HG03457 (cell line): ENCODE measurements around the gene INSYN1.

ENCODE experiments used
- ATAC-seq: cut with Tn5 transposase; IDR thresholded peaks from one replicate; pipeline ENCODE4 v1.9.1; 2021; ENCODE audit warnings: moderate number of reproducible peaks; ENCODE audit not compliant: unreplicated experiment

Gene INSYN1

DNA sequence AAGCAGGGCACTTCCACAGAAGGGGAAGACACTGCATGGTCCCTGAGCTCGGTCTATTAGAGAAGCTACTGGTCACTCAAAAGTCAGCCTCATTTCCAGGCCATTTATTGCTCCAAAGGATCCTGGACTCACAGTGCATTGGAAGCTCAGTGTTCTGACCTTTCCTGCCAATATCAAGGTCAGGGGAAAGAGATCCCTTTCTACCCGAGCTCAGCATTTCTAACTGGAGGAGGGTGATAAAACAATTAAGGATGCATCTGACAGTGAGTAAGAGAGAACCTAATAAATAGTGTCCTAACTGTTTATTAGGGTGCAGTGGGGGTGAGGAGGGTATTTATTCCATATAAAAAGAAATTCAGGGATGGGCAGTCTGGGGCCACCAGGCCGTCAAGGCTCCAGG is 26.8 kb upstream of the INSYN1 start:
- no peak for ATAC-seq

DNA sequence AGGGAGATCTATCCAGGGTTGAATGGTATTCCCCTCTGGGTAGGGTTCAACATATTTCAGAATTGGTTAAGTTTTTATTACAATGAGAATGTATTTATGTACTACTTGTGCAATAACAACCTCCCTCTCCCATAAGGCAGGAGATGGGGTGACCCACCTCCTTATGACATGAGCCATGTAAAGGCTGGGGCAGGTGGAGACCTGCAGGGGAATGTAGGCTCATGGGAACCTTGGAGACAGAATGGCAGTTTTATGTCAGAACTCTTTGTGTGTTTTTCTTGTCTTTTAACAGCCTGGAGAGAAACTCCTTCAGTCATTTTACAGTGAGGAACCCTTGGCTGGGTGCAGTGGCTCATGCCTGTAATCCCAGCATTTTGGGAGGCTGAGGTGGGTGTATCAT is 24.6 kb upstream of the INSYN1 start:
- ATAC-seq = no peak

DNA sequence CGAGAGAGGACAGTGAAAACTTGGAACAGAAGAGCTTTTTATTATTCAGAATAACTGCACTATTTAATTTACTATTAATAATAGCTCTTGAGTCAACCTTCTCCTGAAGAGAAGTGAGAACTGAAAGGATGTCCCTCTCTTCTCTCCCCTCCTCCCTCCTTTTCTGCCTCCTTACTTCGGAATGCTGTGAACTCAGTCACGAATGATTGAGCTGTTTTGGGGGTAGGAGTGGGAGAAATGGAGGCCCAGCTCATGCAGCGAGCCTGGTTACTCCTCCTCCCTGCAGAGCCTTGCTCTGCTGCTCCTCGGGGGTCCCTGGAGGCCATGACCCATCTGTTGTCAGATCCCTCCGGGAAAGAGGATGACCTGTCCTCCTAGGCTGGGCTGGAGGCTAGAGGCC is 20.3 kb upstream of the INSYN1 start:
- ATAC-seq = no peak

DNA sequence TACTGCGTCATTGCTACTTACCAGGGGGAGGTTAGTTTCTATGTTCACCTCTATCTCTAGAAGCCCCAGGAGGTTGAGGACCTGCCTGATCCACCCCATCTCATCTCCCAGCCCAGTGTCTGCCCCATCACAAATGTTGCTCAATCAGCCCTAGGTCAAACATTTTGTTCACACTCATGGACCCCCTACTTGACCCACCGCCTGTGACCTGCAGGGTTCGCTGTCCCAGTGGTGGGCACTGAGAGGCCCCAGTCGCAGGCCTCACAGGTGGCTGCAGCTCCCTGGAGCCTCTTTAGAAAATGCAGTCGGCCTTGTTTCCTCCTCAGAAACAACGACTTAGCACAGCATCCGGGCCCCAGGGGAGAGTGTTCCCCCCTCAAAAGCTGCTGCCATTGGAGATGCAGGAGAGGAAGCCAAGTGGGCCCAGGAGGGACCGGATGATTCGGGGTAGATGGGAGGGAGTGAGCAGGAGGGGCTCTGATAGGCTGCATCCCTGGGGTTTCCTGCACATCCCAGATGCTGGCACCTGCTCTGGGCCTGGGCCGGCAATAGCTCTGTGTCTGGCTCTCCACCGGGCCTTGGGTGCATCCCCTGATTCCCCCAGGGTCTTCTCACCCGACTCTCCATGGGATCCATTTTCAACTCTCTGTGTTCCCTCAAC is 18.4 kb upstream of the INSYN1 start:
- no peak for ATAC-seq

DNA sequence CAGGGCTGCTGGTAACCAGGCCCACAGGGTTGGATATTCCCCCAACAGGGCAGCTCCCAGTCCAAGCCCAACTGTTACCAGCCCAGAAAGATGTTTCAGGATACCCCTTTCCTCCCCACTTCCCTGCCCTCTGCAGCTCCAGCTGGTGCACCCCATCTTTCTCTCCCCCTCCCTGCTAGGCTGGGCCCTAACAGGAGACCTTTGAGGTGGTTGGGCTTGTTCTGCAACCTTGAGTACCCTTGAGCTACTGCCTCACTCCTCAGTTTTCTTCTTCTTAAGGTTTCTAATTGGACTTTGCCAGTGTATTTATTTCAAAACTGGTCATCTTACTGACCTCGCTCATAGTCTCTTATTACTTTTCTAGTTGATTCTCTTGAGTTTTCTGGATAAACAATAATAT is 16.9 kb upstream of the INSYN1 start:
- ATAC-seq = no peak

DNA sequence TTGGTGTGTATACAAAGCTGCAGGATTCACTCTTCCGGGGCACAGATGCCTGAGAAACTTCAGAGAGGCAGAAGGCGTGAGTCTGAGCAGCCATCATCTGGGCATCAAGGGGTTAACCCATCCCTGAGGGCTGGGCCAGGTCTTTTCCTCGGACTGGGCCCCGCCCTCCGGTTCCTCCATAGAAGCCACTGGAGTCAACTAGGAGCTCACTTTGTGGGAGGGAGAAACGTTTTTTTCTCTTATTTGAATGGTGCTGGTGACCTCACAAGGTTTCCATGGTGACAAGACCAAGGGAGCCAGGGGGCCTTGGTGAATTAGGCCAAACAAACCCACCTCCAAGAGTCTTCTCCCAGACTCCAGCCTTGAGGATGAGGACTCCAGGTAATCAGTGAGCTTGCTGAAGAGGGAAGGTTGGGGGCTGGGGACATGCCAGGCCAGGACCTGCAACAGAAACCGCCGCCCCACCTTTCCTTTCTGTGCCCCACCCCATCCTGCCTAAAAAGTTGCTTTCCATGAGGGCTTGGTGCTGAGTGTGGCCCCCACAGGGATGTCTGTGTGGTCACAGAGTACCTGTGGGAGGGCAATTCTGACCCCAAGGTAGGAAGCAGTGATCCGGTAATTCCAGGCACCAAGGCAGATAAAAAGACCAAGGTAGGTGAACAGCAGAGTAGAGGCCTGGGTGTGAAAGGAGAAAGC is 14.8 kb upstream of the INSYN1 start:
- no peak for ATAC-seq

DNA sequence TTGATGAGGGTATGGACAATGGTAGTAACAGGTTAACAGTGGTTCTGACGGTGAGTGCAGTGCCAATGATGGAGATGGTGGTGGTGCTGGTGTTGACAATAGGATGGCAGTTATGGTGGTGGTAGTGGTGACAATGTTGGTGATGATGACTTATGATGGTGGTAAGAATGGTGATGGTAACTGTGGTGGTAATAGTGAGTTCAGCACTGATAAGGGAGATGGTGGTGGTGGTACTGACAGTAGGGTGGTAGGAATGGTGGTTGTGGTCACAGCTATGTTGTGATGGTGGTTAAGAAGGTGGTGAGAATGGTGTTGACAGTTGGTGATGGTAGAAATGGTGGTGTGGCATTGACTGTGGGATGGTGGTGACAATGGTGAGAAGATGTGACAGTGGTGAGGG is 13.4 kb upstream of the INSYN1 start:
- ATAC-seq = no peak

DNA sequence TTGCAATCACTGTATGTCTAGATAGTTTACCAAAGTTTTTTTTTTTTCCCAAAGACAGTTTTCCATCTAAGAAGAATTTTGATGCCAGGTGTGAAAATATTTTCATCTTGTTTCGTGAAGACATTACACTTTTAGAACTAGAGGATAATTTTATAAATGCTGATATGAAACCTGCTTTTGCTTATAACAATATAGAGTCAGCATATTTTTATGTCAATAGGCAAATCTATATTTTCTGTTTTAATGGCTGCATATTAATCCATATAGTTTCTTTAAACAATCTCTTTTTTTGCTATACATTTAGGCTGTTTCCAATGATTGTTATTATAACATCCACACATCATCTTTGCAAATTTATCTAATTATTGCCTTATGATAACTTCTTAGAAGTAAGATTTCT is 12.6 kb upstream of the INSYN1 start:
- no peak for ATAC-seq

DNA sequence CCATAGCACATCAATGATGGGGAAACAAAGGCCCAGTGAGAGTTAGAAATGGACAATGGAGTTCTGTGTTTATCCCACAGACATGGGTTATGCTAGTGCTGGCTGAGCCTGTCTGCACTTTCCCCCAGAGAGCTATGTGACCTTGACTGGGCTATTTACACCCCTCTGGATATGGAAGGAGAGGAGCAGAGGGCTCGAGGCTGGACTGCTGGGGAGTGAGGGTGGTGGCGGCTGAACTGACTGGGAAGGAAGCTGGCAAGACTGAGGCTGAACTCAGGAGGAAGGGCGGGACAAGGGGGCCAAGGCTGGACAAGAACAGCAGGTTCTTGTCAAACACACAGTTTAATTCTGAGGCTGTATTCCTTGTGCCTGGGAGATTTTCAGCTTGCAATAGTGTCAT is 10.8 kb upstream of the INSYN1 start:
- no peak for ATAC-seq

DNA sequence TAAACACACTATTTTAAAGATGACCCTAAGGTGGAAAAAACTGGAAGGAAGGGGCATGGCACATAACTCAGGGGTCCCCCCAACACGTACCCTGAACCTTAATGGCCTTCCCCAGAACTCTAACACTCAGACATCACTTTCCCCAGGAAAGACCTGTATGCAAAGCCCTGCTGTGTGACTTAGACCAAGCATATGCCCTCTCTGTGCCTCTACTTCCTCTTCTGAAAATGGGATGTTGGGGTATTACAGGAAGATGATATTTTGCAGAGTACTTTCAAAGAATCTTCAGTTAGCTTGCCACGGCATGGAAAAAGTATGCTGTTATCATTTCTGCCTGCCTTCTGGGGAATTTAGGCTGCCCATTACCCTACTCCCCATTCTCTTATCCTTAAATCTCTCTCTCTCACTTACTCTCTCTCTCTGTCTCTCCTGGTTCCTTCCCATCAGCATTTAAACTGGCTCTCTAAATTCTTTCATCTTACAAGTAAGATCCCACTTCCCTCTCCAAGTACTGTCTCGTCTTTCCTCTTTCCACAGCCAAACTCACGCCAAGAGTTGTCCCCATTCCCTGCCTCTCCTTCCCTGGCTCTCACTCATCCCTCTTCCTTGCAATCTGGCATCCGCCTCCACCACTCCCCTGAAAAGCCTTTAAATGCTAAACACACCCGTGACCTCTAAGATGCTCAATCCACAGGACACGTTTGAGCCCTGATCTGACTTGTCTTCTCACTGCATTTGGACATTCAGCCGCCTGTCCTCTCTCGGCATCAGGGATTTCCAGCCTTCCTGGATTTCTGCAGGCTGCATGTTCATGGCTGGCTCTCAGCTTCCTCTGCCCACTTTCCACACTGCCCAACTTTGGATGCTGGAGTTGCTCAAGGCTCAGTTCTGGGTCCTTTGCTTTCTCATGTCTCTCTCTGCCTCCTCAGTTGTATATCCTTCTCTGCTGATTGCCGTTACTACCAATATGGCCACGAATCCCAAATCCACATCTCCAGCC is 7.5 kb upstream of the INSYN1 start:
- ATAC-seq = no peak

DNA sequence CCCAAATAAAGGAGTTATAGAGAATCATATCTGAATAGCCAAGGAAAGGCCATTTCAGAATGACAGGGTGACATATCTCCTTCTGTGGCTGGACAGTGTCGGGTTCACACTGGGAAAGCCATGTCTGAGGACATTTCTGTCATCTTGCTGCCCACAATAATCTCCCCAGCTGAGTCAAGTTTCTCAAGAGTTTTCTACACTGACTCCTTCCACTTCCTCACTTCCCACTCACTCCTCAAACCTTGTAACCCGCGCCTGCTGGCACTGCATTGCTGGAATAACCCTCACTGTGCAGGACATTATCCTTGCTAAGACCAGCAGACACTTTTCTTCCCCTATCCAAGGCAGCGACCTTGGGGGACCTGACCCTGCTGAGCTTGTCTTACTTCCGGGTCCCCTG is 5.3 kb upstream of the INSYN1 start:
- no peak for ATAC-seq

DNA sequence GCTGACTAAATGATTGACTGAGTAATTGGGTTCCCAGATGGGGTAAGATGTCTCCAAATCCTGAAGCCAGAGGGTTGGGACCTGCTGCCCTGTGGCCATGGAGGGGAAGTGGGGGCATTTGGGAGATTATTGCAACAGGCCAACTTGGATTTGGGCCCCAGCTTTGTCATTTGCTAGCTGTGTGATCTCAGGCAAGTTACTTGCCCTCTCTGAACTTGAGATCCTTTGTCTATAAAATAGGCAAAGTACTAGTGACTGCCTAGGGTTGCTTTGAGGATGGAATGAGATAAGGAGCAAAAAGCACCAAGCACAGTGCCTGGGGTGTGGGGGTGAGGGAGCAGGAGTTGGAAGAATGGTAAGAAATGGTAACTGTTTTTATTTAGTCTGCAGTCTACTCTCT is 4.4 kb upstream of the INSYN1 start:
- ATAC-seq = no peak

DNA sequence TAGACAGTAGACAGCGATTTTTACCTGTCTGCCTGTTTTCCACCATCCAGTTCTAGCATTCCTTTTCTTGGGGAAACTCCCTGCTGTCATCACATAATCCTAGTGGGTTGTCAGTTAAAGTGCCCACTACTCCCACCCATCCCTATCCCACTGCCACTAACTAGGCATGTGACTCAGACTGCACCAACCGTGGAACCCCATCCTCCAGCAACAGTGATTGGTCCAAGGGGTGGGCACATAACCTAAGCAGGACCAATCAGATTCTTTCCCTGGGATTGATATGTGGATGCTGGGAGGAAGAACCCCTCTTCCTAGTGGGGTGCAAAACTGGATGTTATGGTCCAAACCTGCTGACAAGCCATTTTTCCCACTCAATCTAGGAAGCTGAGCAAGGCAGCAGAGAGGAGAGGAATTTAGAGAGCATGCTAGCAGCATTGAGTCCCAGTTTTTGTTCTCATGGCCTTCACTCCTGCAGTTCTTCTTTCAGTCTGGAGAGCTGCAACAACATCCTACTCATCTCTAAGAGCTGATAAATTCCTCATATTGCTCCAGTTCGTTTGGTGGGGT is 3.9 kb upstream of the INSYN1 start:
- no peak for ATAC-seq

DNA sequence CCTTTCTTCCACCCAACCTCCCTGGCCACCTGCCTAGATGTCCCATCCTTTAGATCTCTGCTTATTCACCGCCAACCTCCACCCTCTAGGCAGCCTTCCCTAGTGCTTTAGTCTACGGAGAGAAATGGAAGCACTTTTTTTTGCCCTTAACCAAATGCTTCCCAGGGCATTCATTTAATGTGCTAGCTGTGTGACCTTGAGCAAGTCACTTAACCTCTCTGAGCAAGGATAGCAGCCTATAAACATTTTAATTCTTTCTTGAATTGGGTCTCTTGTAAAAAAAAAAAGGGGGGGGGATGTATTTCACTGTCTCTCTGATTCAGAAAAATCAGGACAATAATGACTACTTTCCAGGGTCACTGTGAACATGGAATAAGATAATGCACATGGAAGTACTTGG is 3.2 kb upstream of the INSYN1 start:
- no peak for ATAC-seq

DNA sequence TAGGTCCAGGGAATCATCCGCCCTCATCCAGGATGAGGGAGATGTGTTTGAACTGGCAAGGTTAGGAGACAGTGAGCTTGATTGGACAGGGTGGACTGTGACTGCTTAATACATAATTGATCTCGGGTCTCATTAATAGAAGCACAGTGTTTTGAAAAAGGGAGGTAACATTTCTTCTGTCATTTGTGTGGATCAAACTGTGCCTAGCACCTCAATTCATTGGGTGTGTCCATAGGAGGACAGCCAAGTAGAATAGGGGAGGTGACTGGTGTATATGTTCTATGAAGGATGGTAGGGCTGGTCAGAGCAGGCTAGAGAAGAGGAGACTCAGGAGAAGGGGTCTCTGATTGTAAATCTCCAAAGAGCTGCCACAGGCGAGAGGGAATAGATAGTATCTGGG is 2.8 kb upstream of the INSYN1 start:
- no peak for ATAC-seq

DNA sequence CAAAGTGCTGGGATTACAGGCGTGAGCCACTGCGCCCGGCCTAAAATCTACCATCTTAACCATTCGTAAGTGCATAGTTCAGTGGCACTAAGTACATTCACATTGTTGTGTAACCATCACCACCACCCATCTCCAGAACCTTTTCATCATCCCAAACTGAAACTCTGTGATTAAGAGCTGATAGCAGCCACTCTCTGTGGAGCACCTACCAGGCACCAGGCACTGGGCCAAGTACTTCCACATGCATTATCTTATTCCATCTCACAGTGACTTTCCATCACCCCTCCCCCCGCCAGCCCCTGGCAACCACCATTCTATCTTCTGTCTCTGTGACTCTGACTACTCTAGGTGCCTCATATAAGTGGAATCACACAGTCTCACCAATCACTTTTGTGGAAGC is 2.3 kb upstream of the INSYN1 start:
- no peak for ATAC-seq

DNA sequence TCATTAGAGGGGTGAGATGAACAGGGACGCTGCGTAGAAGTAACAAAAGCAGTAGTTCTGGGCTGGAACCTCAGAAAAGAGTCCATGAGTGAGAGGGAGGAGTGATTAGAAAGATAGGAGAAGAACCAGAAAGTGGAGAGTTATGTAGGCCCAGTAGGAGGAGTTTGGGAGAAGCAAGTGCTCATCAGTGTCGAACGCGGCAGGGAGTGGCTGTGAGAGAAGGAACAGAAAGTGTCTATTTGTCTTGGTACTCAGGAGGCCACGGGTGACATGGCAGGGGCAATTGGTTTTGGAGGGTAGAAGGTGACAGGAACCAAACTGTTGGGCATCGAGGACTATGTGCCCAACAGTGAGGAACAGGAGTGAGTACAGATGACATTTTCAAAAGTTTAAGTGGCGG is 1.3 kb upstream of the INSYN1 start:
- no peak for ATAC-seq

DNA sequence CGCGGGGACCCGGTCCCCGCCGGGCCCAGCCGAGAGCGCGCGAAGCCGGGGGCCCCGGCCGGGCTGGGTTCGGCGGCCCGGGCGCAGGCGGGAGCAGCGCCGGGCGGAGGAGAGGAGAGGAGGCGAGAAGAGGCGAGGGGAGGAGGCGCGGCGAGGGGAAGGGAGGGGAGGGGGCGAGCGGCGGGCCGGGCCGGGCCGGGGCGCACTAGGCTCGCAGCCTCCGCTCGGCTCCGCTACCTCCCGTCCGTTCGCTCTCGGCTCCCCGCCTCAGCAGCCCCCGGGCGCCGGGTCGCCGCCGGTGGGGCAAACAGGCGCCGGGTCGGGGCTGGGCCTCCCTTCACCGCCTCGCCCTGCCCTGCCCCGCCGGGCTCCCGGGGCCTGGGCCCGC is 351 bp downstream of the INSYN1 start:
- no peak for ATAC-seq

DNA sequence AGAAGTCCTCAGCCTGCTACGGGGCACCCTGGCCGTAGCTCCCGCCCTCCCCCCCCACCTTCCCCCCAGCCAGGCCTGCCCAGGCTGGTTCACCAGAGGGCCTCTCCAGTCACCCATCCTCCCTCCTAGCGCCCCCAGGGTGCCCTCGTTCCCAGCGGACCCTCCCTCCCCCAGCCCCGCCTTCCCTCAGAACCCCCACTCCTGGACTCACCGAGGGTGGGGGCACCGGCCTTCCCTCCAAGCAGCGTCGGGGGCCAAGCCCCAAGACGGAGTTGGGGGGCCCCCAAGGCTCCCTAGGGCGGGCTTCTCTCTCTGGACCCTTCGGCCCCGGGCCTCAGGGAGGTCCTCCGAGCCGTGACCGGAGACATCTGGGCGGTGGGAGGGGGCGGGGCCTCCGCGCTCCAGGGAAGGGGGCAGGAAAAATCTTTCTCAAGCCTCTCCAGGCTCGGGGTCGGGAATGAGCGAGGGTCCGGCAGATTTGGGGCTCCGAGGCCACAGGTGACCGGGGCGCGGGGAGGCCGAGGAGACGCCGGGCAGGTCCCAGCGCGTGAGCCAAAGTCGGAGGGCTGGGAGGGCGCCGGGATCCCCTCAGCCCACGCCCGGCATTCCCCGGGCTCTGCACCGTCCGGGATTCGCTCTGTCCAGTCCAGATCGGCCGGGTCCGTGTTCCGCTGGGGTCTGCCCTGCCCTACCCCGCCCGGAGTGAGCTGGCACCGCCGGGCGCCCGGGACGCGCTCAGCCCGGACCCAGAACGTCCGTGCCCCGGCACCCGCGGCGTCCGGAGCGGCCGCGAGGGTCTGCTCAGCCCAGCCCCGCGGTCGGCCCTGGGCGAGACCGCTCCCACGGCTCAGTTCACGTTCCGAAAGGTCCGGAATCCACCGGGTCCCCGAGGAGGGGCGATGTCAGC is 999 bp downstream of the INSYN1 start:
- ATAC-seq = no peak

DNA sequence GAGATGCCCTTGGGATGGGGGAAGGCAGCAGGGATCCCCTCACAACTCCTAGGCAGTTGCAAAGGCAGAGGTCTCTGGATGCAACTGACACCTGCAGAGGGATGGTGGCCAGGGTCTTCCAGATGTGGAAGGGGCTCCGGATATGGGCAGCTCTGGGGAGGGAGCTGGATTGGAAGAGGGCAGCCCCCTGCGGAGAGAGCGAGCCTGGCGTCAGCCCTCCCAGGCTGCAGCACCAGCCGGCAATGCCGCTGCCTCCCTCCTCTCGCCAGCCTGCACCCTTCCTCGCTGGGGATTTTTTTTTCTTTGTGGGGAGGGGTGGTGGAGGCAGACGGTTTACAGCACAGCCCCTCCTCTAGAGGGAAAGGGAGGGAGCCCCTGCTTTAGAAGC is 1.6 kb downstream of the INSYN1 start:
- no peak for ATAC-seq

DNA sequence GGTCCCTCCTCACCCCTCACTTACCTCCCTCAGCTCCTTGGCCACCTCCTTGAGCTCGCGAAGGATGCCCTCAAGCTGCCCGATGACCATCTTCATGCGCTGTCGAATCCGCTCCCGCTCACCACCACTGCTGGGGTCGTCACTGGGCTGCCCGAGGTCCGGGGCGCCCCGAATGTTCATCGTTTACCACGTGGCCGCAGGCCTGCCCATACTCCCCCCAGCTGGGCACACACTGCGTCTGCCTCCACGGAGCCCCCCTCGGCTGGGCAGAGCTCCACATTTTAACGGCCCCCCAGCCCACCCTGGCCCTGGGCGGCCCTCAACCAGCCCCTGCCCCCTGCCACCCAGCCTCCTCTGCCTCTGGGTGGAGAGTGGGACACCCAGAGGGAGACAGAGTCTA is 2.2 kb downstream of the INSYN1 start:
- no peak for ATAC-seq
